Heart left ventricle (tissue), 13 donors: ENCODE data around the gene XG.
"Not testable (repeated sequence)": the region's sequence is repeated elsewhere in the genome, so short reads cannot be mapped to it uniquely, and the experiment has no call there.

ENCODE experiments used
- POLR2A ChIP-seq, 2 donors: fragments of 450-650 bp; IDR thresholded peaks; one replicate each; pipeline ENCODE4 v1.6.1; 2017; ENCODE audit warnings: antibody characterized with exemption in 2 of 2, mild to moderate bottlenecking in 2 of 2, moderate library complexity in 2 of 2
- TF ChIP-seq, protein P1 (sequence below), 12 donors: fragments of 200-600 bp; sonication (generic) in 4 of 12; IDR thresholded peaks; one replicate each; pipeline versions ENCODE4 v1.5.0 to v1.8.0; 2018 to 2022; ENCODE audit warnings: antibody characterized with exemption in 12 of 12, mild to moderate bottlenecking in 5 of 12
- donor health status: ischemic (EF 13 %, LVEDD 7.1; RV severe dilation, severe dysfunction).
- donor health status: DM: no; HTN: yes; CAD: no.
- donor health status: DM: no; HTN: no; CAD: no.
- donor health status: ischemic (EF 25% LVEDD 6.9; RV normal size, moderate dysfunction).
- donor health status: ischemic (EF 25% LVEDD 5.7; RV mildly dilated, moderate dysfunction).
- donor health status: ischemic (EF 35%, LVEDD 5.7; RV mildly dilated, moderate dysfunction).
- donor health status: nonischemic (EF 11% LVEDD 7.7; RV severe dilation, severe dysfunction).
- donor health status: DM: yes; HTN: yes; CAD: no.
- donor health status: PGD.
- donor health status: ischemic (EF 29% LVEDD 5.4; RV normal size, mild dysfunction).
- donor health status: nonischemic (EF 23%, LVEDD 6.1; RV moderate dilation, normal function).

DNA sequence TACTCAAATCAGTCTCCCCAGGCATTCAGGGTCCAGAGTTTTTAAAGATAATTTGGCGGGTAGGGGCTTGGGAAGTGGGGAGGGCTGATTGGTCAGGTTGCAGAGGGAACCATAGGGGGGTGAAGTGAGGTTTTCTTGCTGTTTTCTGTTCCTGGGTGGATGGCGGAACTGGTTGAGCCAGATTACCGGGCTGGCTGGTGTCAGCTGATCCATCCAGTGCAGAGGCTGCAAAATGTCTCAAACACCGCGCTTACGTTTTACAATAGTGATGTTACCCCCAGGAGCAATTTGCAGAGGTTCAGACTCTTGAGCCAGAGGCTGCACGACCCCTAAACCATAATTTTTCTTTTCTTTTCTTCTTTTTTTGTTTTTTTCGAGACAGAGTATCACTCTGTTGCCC lies 51.6 kb downstream of the XG start:
- not testable (repeated sequence) for TF ChIP-seq POLR2A (IDR thresholded peaks at IDR 0.05)
- TF ChIP-seq, protein P1, sequence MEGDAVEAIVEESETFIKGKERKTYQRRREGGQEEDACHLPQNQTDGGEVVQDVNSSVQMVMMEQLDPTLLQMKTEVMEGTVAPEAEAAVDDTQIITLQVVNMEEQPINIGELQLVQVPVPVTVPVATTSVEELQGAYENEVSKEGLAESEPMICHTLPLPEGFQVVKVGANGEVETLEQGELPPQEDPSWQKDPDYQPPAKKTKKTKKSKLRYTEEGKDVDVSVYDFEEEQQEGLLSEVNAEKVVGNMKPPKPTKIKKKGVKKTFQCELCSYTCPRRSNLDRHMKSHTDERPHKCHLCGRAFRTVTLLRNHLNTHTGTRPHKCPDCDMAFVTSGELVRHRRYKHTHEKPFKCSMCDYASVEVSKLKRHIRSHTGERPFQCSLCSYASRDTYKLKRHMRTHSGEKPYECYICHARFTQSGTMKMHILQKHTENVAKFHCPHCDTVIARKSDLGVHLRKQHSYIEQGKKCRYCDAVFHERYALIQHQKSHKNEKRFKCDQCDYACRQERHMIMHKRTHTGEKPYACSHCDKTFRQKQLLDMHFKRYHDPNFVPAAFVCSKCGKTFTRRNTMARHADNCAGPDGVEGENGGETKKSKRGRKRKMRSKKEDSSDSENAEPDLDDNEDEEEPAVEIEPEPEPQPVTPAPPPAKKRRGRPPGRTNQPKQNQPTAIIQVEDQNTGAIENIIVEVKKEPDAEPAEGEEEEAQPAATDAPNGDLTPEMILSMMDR (IDR thresholded peaks at IDR 0.05), result not testable (repeated sequence)
